SK-N-MC (cell line): ENCODE data around the gene NFIB.

ENCODE experiments used
- EZH2 ChIP-seq: fragments of 200-600 bp; sonication (generic); IDR thresholded peaks from one replicate; pipeline ENCODE4 v1.6.1; 2017; ENCODE audit warnings: antibody characterized with exemption
- POLR2AphosphoS5 ChIP-seq: IDR thresholded peaks from 2 replicates; pipeline ENCODE4 v1.6.1; 2012; ENCODE audit warnings: mild to moderate bottlenecking, low read depth, low read length, borderline replicate concordance

DNA sequence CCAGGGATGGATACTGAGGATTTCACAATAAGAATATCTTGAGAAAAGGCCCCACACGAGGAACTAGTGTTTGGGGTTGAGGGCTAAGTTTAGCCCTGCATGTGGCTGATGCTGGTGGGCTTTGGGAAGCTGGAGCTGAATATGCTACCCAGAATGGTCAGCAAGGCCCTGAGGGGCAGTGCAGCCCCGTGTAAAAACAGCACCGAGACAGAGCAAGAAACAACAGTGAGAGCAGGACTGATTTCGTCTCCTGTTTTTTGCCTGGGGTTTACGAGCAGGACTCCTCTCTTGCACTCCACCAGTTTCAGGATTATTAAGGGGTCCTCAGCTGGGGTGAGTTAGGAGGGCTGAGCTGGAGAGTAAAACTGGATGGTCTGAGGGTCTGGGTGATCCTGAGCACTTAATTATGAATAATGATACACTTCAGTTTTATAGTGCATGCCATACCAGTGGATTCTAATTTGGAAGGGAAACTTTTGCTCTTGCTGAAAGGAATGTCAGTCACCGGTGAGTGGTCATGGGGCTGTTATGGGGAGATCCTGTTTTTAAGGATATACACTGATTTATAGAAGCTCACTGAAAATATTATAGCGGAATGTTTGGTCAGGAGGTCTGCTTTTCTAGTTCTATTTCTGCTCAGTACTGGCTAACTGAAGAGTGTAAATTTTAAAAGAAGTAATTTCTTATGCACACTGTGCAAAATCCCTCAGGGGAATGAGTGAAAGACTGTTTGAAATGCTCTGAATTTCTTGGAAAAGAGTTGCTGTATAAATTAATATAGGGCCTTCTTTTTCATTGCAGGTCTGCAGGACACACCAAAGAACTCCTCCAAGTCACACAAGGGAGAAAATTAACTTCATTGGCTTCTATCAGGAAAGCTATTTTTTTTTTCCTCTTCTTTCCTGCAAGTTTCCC is 42.7 kb upstream of the NFIB start:
- no peak for TF ChIP-seq POLR2AphosphoS5
- no peak for TF ChIP-seq EZH2
